Spleen (tissue), 7 donors: ENCODE results near the gene RAP2C.

Experiments used
- POLR2AphosphoS5 ChIP-seq, 3 donors: sonication (generic); formaldehyde crosslinking; IDR thresholded peaks; one replicate each; pipeline ENCODE4 v1.5.1; 2017; ENCODE audit warnings: antibody characterized with exemption in 3 of 3
- TF ChIP-seq, protein P1 (sequence below), 11 experiments: fragments of 200-600 bp in 7 of 11; fragments of 450-650 bp in 4 of 11; sonication (generic) in 4 of 11; IDR thresholded peaks in 8 of 11; conservative IDR thresholded peaks in 3 of 11; 1 replicate in 7 of 11; 2 replicates in 4 of 11; pipeline versions ENCODE4 v1.4.0 to v1.8.0; 2016 to 2021; ENCODE audit warnings: antibody characterized with exemption in 11 of 11, inconsistent platforms in 4 of 11, mild to moderate bottlenecking in 1 of 11
- donor health status: DM: no; HTN: no; CAD: no; lungs with moderate emphysema.
- donor health status: DM: no; HTN: no; CAD: no.
- donor health status: DM: no; HTN: no; CAD: no.

DNA sequence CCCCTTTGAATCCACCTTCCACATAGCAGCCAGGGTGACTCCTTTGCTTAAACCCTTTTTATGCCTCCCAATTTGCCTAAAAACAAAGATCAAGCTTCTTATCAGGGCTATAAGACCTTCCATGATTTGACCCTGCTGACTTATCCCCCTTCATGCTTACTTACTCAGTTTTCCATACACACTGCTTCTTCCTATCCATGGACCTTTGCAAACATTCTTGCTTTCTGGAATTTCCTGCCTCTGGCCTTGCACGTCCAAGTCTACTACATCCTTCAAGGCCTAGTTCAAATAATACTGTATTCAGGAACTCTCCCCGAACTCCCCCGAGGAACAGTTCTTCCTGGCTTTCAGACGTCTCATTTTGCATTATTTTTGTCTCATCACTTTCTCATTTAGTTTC lies 31.8 kb downstream of the RAP2C start:
- TF ChIP-seq, protein P1, sequence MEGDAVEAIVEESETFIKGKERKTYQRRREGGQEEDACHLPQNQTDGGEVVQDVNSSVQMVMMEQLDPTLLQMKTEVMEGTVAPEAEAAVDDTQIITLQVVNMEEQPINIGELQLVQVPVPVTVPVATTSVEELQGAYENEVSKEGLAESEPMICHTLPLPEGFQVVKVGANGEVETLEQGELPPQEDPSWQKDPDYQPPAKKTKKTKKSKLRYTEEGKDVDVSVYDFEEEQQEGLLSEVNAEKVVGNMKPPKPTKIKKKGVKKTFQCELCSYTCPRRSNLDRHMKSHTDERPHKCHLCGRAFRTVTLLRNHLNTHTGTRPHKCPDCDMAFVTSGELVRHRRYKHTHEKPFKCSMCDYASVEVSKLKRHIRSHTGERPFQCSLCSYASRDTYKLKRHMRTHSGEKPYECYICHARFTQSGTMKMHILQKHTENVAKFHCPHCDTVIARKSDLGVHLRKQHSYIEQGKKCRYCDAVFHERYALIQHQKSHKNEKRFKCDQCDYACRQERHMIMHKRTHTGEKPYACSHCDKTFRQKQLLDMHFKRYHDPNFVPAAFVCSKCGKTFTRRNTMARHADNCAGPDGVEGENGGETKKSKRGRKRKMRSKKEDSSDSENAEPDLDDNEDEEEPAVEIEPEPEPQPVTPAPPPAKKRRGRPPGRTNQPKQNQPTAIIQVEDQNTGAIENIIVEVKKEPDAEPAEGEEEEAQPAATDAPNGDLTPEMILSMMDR (IDR thresholded peaks at IDR 0.05 in 8 of 11, conservative IDR thresholded peaks at IDR 0.05 in 3 of 11), result no peak
- no peak for TF ChIP-seq POLR2AphosphoS5 (IDR thresholded peaks at IDR 0.05)
